NCI-H2107 treated with DMSO at 0.1 percent for 48 hours (cell line): ENCODE results near the gene SOCS7.

Experiments used
- DNase-seq: peaks from one replicate; lab custom pipeline; 2025; ENCODE audit not compliant: unreplicated experiment; lab: John Stamatoyannopoulos, UW

SOCS7 gene

DNA sequence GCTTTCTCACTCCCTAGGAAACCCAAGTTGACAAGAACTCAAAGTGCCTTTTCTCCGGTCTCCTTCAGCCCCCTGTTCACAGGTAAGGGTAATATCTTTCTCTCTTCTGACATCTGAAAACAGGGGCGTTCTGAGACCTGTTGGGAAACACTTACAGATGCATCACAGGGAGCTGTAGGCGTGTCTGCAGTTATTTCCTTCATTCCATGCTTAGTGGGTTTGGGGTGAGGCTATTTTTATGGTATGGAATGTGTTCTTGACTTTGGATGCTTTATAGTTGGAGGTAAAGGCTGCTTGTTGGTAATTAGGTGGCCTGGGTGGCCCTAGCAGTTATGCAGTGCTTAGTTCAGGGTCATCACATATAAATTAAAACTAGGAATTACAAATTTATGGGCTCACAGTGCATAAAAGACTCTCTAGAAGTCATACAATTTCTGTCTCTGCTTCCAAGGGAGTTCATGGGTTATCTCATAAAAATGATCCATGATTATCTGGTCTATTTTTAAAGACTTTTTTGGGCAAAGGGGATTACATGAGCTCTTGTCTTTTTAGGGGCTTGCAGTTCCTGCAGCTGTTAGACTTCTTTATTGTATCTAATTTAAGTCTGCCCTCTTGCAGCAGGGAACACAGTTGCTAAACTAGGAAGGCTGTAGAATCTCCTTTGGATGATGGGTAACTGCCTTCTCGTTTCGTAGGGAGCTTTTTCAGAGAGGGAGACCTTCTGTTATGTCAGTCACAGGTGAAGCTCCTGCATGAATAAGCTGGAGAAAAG, 10.2 kb downstream of the SOCS7 start:
- DNase-seq, result no peak

DNA sequence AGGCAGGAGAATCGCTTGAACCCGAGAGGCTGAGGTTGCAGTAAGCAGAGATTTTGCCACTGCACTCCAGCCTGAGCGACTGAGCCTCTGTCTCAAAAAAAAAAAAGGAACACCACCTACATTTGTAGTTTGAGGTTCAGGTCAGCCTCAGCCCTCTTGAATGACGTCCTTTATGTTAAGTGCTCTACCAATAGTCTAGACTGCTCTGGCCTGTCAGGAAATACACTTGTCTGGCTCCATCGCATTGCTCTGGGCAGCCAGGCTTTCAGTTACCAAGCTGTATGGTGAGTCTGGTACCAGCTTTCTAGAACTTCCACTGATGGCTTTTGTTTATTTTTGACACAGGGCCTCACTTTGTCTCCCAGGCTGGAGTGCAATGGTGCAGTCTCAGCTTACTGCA, 11.4 kb downstream of the SOCS7 start:
- no peak for DNase-seq

DNA sequence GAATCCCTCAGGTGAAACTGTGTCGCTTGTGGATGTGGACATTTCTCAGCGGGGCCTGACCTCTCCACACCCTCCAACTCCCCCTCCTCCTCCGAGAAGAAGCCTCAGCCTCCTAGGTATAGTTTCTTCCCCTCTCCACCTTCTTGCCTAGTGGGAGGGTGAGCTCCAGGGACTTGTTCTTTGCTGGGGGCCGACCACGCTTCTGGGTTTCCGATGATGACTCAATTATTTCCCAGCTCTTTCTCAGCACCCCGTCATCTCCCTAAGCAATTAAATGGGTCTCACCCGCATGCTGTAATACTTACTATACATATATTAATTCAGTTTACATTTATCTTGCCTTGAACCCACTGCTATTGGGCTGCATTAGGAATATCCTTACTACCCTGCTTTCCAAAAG, 13.1 kb downstream of the SOCS7 start:
- DNase-seq, result no peak

DNA sequence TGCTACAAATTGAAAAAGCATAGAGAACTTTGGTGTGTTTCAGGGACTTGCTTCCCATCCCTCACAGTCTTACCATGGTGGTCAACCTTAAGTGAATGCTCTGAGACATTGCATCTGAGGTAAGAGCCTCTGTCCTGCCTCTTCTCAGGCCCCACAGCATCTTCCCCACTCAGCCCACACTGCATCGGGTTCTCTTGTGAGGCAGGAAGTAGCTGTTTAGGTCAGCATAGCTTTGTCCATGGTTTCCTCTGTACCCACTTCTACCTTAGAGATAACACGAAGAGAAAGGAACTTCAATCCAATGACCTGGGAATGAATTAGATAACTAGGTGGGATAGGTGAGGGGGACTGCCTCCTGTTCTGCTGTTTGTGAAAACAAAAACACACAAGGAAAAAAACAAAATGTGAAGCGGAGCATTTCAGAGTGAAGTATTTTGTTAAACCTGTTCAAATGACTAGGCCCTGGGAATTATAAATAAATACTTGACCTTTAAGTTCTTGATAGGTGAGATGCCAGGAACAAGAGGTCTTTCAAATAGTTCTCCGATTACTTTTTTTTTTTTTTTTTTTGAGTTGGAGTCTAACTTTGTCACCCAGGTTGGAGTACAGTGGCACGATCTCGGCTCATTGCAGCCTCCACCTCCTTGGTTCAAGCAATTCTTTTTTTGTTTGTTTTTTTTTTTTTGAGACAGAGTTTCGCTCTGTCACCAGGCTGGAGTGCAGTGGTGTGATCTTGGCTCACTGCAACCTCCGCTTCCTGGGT, 17.7 kb downstream of the SOCS7 start:
- no peak for DNase-seq

DNA sequence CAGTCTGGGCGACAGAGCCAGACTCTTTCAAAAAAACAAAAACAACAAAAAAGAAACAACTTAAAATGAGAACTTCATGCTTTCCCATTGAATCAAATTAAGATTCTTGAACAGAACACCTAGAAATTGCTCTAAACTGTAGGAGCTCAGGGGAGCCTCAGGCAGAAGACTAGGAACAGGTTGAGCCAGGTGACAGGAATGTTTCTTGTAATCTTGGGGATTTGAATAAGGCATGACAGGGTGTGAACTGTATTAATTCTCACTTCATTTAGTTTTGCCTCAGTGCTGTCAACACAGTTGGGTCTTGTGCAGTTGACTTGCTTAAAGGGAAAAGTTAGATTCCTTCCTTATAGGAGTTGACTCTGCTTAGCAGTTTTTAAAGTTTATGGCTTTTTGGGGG, 27.8 kb downstream of the SOCS7 start:
- no peak for DNase-seq

DNA sequence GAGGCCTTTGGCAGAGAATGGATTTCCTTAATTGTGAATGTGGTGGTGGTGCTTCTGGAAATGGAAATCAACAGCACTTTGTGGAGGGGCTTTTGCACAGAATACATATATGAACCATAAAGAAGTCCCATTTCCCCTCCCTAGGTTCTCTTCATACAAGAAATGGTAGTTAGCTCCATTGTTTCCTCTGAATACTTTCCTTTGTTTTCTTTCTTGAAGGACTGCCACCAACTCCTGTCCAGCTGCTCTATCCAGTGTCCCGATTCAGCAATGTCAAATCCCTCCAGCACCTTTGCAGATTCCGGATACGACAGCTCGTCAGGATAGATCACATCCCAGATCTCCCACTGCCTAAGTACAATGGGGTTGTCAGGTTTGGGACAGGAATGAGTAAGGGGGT, 43.4 kb downstream of the SOCS7 start:
- DNase-seq, result no peak

DNA sequence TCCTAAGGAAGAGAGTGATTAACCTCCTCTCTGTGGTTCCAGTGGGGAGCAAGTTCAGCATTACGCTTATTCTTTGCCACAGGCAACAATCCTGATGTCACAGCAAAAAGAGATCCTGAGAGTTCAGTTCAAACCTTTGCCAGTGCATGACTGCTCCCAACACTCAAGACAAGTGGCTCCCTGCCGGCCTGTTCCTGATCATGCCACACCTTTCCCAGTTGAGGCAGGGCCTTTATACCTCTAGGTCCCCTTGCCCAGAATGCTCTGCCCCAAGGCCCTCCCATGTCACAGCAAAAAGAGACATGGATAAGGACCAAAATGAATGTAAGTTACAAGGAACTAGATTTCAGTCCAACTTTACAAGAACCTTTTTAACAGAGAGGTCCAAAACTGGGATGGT, 45.6 kb downstream of the SOCS7 start:
- no peak for DNase-seq

DNA sequence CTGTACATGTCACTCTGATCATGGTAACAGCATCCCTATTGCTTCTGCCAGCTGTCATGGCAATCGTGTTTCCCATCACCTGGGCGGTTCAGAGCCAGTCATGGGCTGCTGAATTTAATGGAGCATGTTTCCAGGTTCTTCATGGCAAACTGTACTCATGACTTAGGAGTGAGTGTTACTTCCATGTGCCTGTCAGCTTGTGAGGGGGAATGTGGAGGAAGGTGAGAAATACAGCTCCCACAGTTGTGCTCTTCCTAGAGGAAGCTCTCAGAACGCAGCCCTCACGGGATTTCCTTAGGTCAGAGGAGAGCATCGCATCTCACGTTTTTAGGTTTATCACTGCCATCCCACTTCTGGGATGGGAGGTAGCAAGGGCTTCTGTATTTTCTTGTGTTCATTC, 48.6 kb downstream of the SOCS7 start:
- no peak for DNase-seq

DNA sequence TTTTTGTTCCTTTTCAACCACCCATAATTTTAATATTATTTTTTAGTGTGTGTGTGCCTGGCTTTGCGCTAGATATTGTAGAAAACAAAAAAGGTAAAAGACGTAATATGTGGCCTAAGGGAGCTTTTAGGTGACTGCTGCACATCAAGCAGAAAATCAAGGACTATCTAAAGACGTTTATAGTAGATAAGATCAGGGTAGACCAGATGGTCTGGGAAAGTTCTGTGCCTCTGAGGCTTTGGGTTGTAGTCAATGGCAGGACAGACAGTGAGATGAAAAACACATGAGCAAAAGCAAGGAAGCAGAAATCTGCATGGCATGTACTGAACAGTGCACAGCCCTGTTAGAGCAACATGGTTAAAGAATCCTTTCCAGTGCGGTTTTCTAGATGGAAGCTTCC, 49.8 kb downstream of the SOCS7 start:
- DNase-seq, result no peak

DNA sequence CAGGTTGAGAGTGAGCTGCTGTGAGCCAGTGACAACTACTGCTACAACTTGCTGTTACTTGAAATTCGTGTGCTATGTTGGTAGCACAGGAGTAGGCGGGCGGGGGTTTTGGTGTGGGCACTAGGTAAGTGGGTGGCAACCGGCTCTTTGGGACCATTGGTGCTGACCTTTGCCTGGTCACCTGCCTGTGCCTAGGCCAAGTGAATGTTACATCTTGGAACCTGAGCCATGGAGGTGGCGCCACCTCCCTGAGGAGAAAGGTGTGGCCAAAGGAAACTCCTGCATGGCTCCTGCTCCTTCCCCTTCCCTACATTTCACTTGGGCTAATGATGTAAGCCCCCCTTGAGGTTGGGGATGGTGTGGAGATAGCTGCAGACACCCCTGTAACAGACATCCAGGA, 51.3 kb downstream of the SOCS7 start:
- no peak for DNase-seq

DNA sequence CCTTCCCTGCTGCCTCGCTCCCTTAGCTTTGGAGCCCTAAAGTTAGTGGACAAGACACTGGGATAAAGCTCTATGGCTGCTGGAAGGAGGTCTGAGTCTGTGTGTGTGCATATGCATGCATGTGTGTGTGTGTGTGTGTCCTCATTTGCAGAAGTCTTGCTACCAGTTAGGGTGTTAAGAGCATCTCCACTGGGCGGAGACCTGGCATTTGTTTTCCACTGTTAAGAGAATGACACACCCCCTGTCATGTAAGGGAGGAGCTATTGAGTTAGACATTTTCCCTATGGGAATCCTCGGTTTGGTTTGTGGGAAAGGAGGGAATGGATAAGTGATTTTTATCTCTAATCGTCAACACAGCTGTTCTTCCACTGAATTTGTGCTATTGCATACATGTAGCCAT, 51.8 kb downstream of the SOCS7 start:
- peak; percentile 23 for DNase-seq

DNA sequence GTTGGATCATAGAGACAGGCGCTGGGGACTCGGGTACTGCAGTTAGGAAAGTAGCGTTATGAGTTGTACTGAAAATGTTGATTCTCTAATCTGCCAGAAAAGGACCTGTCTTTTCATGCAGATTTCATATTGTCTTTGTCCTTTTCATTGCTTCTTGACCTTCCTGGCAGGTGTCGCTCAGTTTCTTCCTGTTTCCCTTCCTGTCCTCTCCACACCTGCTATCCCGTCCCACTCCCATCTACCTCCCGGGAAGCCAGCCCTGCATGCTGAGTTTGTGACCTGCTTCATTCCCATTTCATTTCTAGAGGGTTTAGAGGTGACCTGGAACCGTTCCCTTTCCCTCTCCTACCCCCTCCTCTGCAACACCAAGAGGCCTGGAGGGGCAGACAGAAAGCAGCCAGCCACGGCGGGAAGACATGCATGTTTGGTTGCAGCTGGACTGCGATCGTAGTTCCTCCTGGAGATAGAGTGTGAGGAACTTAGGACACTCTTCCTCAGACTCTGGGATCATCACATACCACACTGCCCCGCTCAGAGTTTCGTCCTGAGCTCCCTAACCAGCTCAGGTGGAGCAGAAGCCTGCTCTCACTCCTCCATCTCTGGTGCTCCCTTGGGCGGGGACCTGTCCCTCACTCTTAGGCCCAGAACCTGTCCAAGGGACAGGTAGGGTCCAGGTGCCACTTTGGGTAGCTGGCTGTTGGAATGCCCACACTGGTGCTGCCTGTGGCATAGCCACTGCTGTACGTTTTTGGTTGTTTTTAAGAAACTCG, 52.7 kb downstream of the SOCS7 start:
- no peak for DNase-seq

DNA sequence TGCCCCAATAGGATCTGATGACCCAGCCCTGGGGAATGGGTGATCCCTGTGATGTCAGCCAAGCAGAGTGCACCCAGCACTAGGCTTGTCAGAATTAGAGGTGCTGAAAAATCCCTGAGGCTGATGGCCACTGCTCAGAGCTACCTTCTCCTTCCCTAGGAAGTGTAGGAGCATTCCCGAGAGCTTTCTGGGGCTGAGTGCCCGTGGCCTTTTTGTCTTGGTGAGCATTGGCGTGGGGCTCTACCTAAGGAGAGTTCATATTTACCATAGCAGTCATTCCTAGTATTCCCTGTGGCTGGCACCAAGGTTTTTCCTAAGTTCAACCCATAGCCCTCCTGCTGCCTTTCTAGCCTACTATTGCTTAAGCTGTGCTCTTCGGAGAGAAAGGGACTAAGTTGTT, 54.0 kb downstream of the SOCS7 start:
- DNase-seq, result no peak

DNA sequence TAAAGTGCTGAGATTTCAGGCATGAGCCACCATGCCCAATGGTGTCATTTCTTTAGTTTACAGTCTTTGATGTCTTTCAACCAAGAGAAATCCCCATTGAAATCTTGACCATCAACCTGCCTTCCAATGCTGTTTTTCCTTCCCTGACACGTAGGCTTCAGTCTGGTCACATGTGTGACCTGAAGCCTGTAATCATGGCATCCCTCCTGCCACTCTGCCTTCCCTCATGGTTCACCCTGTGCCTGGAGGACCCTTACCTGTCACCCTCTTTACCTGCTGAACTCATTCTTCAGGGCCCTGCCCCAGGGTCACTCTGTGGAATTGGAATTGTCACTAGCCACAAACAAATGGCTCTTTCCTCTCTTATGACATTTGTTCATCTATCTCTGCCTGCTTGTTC, 58.6 kb downstream of the SOCS7 start:
- no peak for DNase-seq

DNA sequence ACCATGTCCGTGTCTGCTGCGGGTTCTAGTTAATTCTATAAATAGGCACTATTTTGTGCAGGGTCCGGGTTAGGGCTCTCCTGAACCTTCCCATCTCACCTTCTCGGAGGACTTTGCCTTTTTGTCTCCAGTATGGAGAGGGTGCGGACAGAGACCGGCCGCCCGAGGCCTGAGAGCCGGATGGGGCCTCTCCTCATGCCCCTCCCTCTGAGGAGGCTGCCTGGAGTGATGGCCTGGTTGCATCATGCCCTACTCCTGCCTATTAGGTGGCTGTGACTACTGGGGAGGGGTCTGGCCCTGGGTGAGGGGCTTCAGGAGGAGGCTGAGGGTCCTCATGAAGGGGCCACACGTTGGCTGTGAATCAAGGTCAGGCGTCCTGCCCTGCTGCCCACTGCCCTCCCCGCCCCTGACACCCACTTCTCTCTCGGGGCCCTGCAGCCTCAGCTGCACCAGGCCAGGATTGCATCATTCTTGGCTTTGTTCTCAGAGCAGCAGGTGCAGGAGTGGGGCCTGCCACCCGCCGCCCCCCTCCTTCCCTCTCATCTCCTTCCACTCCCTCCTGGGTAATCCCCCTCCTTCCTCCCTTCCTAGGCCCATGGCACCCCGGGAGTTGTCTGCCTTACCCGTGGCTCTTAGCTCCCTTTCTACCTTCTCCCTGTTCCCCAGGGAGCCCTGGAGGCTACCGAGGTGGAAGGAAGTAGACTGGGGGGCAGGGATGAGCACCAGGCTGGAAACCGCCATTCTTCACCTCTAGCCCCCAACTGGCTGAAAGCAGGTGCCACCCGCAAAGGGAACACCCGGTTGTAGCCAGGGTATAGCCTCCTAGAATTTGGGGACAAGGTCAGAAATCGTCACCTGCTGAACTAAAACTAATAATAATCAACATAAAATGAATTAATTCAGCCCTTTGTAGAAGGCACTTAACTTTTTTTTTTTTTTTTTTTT, 63.9 kb downstream of the SOCS7 start:
- peak; percentile 97 for DNase-seq

DNA sequence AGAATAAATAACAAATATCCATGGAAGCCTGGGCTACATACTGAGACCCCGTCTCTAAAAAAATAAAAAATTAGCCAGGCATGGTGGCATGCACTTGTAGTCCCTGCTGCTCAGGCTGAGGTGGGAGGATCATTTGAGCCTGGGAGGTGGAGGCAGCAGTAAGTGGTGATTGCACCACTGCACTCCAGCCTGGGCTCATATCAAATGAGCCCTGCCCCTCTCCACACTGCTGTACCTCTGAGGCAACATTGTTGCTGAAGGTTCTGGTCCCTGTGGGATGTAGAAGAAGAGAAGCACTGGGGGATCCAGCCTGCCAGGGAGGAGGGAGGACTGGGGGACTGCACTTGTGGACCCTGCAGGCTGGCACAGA, 65.2 kb downstream of the SOCS7 start:
- DNase-seq, result peak; percentile 66

DNA sequence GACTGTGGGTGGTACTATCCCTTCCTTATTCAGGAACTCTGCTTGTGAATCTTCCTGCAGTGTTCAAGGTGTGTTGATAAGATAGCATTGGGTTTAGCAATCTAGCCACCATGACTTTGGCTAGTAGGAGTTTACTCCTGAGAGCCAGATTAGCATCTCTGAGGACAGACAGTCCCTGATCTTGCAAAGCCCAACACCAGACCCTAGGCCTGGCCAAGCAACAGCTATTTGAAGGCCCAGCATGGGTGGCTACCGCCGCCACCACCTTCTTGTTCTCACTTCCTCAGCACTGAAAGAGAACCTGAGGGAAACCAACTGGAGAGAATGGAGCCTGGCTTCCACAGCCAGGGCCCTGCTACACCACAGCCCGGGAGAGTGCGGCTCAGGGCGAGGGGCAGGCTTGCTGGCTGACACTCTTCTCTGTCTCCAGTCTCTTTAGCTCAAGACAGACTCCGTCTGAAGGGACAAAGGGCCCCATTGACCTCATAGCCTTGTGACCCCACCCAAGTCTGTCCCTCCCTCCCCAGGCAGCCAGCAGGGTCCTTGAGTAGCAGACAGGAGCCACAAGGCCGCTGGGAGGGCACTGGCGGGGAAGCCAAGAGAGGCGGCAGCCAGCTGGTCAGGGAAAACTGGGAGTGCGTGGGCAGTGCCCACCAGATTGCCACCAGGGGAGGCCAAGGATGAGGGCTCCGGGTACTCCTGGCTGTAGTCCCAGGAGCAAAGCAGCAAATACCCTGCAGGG, 65.7 kb downstream of the SOCS7 start:
- no peak for DNase-seq

DNA sequence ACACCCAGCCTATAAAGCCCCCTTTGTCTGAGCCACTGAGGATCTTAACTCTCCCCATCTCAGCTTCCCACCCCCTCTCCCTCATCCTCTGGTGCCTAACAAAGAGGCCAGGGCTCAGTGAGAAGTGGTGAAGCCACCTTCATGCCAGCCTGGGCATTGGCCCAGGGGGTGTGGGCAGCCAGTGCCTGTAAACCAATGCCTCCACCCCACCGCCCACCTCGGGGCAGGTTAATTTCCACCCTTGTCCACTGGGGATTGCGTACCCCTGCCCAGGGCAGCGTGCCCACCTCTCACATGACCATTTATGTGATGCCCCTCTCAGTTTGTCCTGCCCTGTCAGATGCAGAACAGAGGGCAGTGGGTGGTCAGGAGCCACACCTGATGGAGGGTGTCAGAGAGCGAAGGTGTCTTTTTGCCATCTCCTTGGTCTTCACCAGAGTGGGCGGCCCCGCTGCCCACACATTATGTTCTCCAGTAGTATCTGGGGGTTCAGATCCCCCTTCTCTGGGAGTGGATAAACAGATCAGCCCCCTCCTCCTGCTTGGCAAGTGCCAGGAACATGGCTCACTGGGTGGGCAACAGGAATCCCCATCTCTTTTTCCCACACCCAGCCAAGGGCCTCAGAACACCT, 66.5 kb downstream of the SOCS7 start:
- DNase-seq, result no peak

DNA sequence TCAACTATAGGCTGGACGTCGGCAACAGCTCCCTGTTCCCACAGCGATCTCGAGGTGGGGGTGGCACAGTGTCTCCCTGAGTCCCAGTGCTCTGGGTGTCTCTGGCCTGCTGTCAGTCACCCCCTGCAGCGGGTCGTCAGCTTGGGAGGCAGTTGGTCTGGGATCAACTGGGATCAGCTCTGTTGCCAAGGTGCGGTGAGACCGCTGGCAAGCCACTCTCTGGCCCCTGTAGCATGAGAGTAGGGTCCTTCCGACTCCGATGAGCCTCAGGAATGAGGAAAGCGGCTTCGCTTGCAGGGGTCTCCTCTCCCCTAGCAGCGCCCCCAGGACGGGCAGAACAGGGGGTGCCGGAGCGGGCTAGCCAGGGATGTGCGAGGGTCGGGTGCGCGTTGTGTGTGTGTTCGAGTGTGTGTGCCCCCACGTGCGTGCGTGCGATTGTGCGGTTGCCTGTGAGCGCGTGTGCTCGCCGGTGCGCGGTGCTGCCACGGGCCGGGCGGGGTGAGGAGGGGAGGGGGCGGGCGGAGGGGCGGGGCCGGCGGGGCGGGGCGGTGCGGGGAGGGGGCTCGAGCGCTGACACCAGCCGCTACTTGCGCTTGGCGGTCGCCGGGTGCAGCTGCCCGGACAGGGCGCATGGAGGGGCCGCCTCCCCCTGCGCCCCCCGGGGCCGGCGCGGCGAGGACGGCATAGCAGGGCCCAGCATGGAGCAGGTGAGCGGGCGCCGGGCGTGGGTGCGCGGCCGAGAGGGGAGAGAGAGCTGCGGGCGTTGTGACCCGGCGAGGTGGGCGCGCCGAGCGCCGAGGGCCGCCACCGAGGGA, 67.3 kb downstream of the SOCS7 start:
- no peak for DNase-seq
